Mesothelial cell of epicardium (in vitro differentiated cells): Measurements from ENCODE around the gene NCK1. TPM values are rescaled to one million over a fixed set of nuclear protein-coding genes. Genes with fewer than 3 reads are reported as not detected.

Experiments used
- DNase-seq, 2 experiments: peaks; one replicate each; pipeline ENCODE4 v3.0.0; 2021; ENCODE audit warnings: low spot score in 2 of 2; ENCODE audit not compliant: unreplicated experiment in 2 of 2
- H3K27ac Mint-ChIP-seq: 2 replicates; pipeline ENCODE4 v1.8.0; 2021; ENCODE audit warnings: mixed read lengths
- H3K27me3 Mint-ChIP-seq: 2 replicates; pipeline ENCODE4 v1.8.0; 2021; ENCODE audit warnings: low read depth, mixed read lengths
- H3K36me3 Mint-ChIP-seq: 2 replicates; pipeline ENCODE4 v1.8.0; 2021; ENCODE audit warnings: mixed read lengths
- H3K4me1 Mint-ChIP-seq: 2 replicates; pipeline ENCODE4 v1.8.0; 2021; ENCODE audit warnings: mixed read lengths
- H3K4me3 Mint-ChIP-seq: 2 replicates; pipeline ENCODE4 v1.8.0; 2021; ENCODE audit warnings: mild to moderate bottlenecking, moderate library complexity, mixed read lengths
- H3K9me3 Mint-ChIP-seq: 2 replicates; pipeline ENCODE4 v1.8.0; 2021; ENCODE audit warnings: mixed read lengths
- total RNA-seq: library from RNA; stranded (reverse); gene quantifications from 3 replicates; pipeline ENCODE4 v1.2.1, GENCODE V29; 2021
- TF ChIP-seq, protein P1 (sequence below): fragments of 200-600 bp; sonication (generic); IDR thresholded peaks from one replicate; pipeline ENCODE4 v1.5.0; 2021; ENCODE audit warnings: antibody characterized with exemption; ENCODE audit not compliant: unreplicated experiment

NCK1 gene
- total RNA-seq, 1 donor from 2014 or later, result 27.9 TPM

DNA sequence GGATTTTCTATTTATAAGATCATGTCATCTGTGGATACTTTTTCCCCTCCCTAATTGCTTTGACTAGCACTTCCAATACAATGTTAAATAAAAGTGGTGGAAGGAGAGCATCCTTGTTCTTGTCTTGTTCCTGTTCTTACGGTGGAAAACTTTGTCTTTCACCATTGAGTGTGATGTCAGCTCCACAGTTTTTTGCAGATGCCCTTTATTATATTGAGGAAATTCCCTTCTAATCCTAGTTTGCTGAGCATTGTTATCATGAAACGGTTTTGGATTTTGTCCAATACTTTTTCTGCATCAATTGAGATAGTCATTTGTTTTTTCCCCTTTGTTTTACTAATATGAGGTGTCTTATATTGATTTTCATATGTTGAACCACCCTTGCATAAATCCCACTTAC lies 75.8 kb downstream of the NCK1 start:
- no peak for DNase-seq
- Mint-ChIP-seq H3K27ac (no peak overlapping the region), H3K27me3 (no peaks in the 10 kb centered on the region), H3K9me3 (peaks cover 26% of the 10 kb centered on the region), H3K4me1 (no peaks in the 10 kb centered on the region), H3K4me3 (no peak overlapping the region), H3K36me3 (peaks cover 38% of the 10 kb centered on the region)
- TF ChIP-seq, protein P1, sequence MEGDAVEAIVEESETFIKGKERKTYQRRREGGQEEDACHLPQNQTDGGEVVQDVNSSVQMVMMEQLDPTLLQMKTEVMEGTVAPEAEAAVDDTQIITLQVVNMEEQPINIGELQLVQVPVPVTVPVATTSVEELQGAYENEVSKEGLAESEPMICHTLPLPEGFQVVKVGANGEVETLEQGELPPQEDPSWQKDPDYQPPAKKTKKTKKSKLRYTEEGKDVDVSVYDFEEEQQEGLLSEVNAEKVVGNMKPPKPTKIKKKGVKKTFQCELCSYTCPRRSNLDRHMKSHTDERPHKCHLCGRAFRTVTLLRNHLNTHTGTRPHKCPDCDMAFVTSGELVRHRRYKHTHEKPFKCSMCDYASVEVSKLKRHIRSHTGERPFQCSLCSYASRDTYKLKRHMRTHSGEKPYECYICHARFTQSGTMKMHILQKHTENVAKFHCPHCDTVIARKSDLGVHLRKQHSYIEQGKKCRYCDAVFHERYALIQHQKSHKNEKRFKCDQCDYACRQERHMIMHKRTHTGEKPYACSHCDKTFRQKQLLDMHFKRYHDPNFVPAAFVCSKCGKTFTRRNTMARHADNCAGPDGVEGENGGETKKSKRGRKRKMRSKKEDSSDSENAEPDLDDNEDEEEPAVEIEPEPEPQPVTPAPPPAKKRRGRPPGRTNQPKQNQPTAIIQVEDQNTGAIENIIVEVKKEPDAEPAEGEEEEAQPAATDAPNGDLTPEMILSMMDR, result no peak

DNA sequence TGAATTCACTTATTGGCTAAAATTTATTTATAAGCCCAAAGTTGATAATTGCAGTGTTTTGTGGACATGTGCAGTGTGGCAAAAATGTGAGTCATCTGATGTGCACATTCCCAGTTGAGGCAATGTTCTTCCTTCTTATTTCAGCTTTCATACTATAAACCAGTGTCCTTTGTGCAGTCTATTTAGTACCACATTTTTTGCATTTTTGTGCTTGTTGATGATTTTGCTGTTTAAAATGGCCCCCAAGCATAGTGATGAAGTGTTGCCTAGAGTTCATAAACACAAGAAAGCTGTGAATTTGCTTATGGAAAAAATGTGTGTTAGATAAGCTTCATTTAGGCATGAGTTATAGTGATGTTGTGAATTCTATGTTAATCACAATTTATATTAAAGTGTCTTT lies 76.3 kb downstream of the NCK1 start:
- Mint-ChIP-seq H3K27ac (no peak overlapping the region), H3K4me1 (no peaks in the 10 kb centered on the region), H3K9me3 (peaks cover 26% of the 10 kb centered on the region), H3K36me3 (peaks cover 38% of the 10 kb centered on the region), H3K4me3 (no peak overlapping the region), H3K27me3 (no peaks in the 10 kb centered on the region)
- TF ChIP-seq, protein P1, result no peak
- no peak for DNase-seq

DNA sequence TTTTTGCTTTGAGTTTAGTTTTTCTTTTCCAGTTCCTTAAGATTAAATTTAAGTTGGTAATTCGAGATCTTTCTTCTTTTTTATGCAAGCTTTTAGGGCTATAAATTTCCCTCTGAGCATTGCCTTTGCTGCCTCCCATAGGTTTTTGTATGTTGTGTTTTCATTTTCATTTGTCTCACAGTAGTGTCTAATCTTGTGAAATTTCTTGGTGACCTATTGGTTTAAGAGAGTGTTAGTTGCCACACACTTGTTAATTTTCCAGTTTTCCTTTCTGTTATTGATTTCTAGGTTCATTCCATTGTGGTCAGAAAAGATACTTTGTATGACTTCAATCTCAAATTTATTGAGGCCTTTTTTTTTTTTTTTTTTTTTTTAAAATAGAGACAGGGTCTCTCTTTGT lies 77.5 kb downstream of the NCK1 start:
- no peaks in the 10 kb centered on the region for H3K27me3 Mint-ChIP-seq
- H3K9me3 Mint-ChIP-seq, result peaks cover 26% of the 10 kb centered on the region
- H3K27ac Mint-ChIP-seq, result no peak overlapping the region
- H3K36me3 Mint-ChIP-seq, result peaks cover 34% of the 10 kb centered on the region
- no peaks in the 10 kb centered on the region for H3K4me1 Mint-ChIP-seq
- TF ChIP-seq, protein P1, result no peak
- no peak overlapping the region for H3K4me3 Mint-ChIP-seq
- DNase-seq, result no peak

DNA sequence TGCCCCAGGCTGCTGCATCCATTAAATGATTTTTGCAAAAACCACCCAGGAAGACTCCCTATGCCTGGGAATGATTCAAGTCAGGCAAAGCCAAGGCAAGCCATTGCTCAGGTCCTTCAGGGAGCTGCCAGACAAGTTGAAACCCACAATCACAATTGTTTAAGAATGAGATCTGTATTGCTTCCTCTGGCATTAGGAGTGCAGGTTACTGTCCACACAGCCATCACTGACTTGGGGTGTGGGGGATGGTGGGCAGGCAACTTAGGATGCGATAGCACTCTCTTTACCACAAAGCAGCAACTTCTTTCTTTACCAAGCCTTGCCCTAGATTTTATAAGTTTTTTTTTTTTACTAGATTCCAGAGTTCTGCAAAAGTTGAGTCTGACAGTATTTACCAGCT lies 80.8 kb downstream of the NCK1 start:
- Mint-ChIP-seq H3K9me3 (peaks cover 16% of the 10 kb centered on the region), H3K27ac (no peak overlapping the region), H3K4me3 (no peak overlapping the region), H3K36me3 (peaks cover 23% of the 10 kb centered on the region), H3K27me3 (no peaks in the 10 kb centered on the region), H3K4me1 (no peaks in the 10 kb centered on the region)
- TF ChIP-seq, protein P1, result no peak
- no peak for DNase-seq

DNA sequence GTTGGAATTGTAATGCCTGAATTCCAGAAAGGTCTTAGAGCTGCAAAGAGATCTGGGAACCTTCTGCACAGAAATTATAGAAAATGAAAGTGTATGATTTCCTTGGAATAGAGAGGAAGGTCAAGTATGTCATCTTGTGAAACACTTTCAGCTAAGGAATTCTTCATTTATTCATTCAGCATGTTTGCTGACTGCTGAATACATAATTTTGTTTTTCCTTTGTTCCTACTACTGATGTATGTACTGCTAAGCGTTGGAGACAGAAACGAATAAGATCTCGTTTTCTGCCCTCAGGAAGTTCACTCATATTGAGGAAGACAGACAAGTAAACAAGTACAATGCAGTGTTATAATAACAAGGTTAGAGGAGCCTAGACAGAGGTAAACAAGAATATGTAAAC lies 81.4 kb downstream of the NCK1 start:
- Mint-ChIP-seq H3K4me1 (no peaks in the 10 kb centered on the region), H3K9me3 (peaks cover 9% of the 10 kb centered on the region), H3K4me3 (no peak overlapping the region), H3K27me3 (no peaks in the 10 kb centered on the region), H3K27ac (no peak overlapping the region), H3K36me3 (peaks cover 20% of the 10 kb centered on the region)
- TF ChIP-seq, protein P1, result no peak
- no peak for DNase-seq

DNA sequence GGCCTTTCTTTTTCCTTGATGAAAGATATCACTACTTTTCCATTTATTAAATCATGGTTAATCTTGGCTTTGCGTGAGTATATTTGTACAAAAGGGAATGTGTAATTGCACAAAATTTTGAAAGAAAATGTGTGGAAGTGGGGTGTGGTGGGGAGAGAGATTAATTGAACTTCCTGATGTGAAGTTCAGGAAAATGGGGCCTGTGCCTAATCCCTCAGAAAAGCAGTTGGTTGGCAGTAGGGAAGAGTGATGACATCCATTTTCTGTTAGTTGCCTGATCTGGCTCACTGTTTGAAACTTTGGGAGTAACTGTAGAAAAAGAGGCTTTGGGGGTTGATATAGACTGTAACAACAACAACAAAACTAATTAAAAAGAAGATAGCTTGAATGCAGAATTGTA lies 85.0 kb downstream of the NCK1 start:
- no peak overlapping the region for H3K27ac Mint-ChIP-seq

More for the DNA sequence above, 85.0 kb downstream of the NCK1 start:
- no peak for DNase-seq
- Mint-ChIP-seq H3K4me1 (no peaks in the 10 kb centered on the region), H3K27me3 (no peaks in the 10 kb centered on the region), H3K36me3 (peaks cover 13% of the 10 kb centered on the region), H3K4me3 (no peak overlapping the region), H3K9me3 (peaks cover 5% of the 10 kb centered on the region)
- TF ChIP-seq, protein P1, result no peak
